Mesendoderm (in vitro differentiated cells): ENCODE measurements around the gene GRAP.

Source experiments
- DNase-seq: peaks from one replicate; pipeline ENCODE4 v3.0.0; 2013
- H2AK5ac ChIP-seq: 2 replicates; pipeline ENCODE4 v1.6.1; 2013; ENCODE audit warnings: low read length, inconsistent platforms
- H2BK120ac ChIP-seq: 2 replicates; pipeline ENCODE4 v1.6.1; 2013; ENCODE audit warnings: low read depth, mild to moderate bottlenecking, low read length, moderate library complexity, mixed read lengths
- H2BK15ac ChIP-seq: replicated peaks from 2 replicates; pipeline ENCODE4 v1.6.1; 2013; ENCODE audit warnings: low read depth, mild to moderate bottlenecking, moderate library complexity
- H2BK5ac ChIP-seq: 2 replicates; pipeline ENCODE4 v1.6.1; 2013; ENCODE audit warnings: low read length, inconsistent platforms
- H3K18ac ChIP-seq: 2 replicates; pipeline ENCODE4 v1.6.1; 2013; ENCODE audit warnings: mild to moderate bottlenecking, low read length, mixed read lengths
- H3K23ac ChIP-seq: one replicate; pipeline ENCODE4 v1.6.1; 2013; ENCODE audit warnings: low read length
- H3K27ac ChIP-seq: 2 replicates; pipeline ENCODE4 v1.5.1; 2013; ENCODE audit warnings: low read depth, mild to moderate bottlenecking, inconsistent platforms, low read length, moderate library complexity
- H3K27me3 ChIP-seq: 2 replicates; pipeline ENCODE4 v1.6.1; 2013; ENCODE audit warnings: low read length, control low read depth, mild to moderate bottlenecking, inconsistent platforms; ENCODE audit not compliant: insufficient read depth, poor library complexity
- H3K36me3 ChIP-seq: 2 replicates; pipeline ENCODE4 v1.6.1; 2013; ENCODE audit warnings: low read length, inconsistent platforms; ENCODE audit not compliant: control insufficient read depth, insufficient read depth
- H3K4ac ChIP-seq: one replicate; pipeline ENCODE4 v1.6.1; 2013; ENCODE audit warnings: low read depth, mild to moderate bottlenecking, low read length, moderate library complexity
- H3K4me1 ChIP-seq: 2 replicates; pipeline ENCODE4 v1.6.1; 2013; ENCODE audit warnings: low read depth, low read length, inconsistent platforms; ENCODE audit not compliant: control insufficient read depth
- H3K4me2 ChIP-seq: 2 replicates; pipeline ENCODE4 v1.6.1; 2013; ENCODE audit warnings: low read length
- H3K4me3 ChIP-seq: 2 replicates; pipeline ENCODE4 v1.5.1; 2013; ENCODE audit warnings: mild to moderate bottlenecking, low read length
- H3K56ac ChIP-seq: one replicate; pipeline ENCODE4 v1.6.1; 2013; ENCODE audit warnings: low read length
- H3K79me1 ChIP-seq: 2 replicates; pipeline ENCODE4 v1.6.1; 2013; ENCODE audit warnings: low read length, inconsistent platforms
- H3K79me2 ChIP-seq: 2 replicates; pipeline ENCODE4 v1.6.1; 2013; ENCODE audit warnings: mild to moderate bottlenecking, low read length; ENCODE audit not compliant: control insufficient read depth, insufficient read depth
- H3K9ac ChIP-seq: 2 replicates; pipeline ENCODE4 v1.6.1; 2013; ENCODE audit warnings: low read length, inconsistent platforms
- H4K5ac ChIP-seq: one replicate; pipeline ENCODE4 v1.6.1; 2013; ENCODE audit warnings: low read length
- H4K8ac ChIP-seq: one replicate; pipeline ENCODE4 v1.6.1; 2013; ENCODE audit warnings: low read depth, mild to moderate bottlenecking, control low read depth, low read length, moderate library complexity
- WGBS: extraction: QIAGEN DNeasy Blood & Tissue Kit; methylation state at CpG from one replicate; pipeline ENCODE4 v1.1.7; 2013; ENCODE audit warnings: low lambda C conversion rate, missing lambda C conversion rate; ENCODE audit not compliant: insufficient coverage; ENCODE audit errors: extremely low coverage; 5-methylcytosine and 5-hydroxymethylcytosine counted together

Gene GRAP

GRCh38 chr17:19000531-19001325 lies 46.0 kb downstream of the GRAP start:
- DNase-seq = no peak
- no peak overlapping the region for H2BK5ac ChIP-seq
- peaks cover 1% of the 10 kb centered on the region for H3K36me3 ChIP-seq
- no peak overlapping the region for H3K4me3 ChIP-seq
- H3K4me1 ChIP-seq = peaks cover 9% of the 10 kb centered on the region
- peak overlapping the region; percentile 15 for H3K56ac ChIP-seq
- H2BK15ac ChIP-seq = no peak overlapping the region
- peaks cover 29% of the 10 kb centered on the region for H3K79me1 ChIP-seq
- WGBS = no CpG with 5 or more reads among the region's 17 CpGs
- H3K27ac ChIP-seq = no peak overlapping the region
- no peak overlapping the region for H3K4me2 ChIP-seq
- H3K4ac ChIP-seq = no peak overlapping the region
- no peak overlapping the region for H3K9ac ChIP-seq
- no peak overlapping the region for H3K18ac ChIP-seq
- H4K8ac ChIP-seq = no peak overlapping the region
- H4K5ac ChIP-seq = no peak overlapping the region
- H3K27me3 ChIP-seq = no peaks in the 10 kb centered on the region
- no peak overlapping the region for H2AK5ac ChIP-seq
- H3K79me2 ChIP-seq = peaks cover 54% of the 10 kb centered on the region
- no peak overlapping the region for H2BK120ac ChIP-seq
- no peak overlapping the region for H3K23ac ChIP-seq

- Histone ChIP-seq H3K56ac (no peak overlapping the region), H3K79me2 (peaks cover 56% of the 10 kb centered on the region), H2BK120ac (no peak overlapping the region), H3K4ac (no peak overlapping the region), H2BK15ac (no peak overlapping the region), H3K79me1 (peaks cover 29% of the 10 kb centered on the region), H4K5ac (no peak overlapping the region), H3K4me3 (no peak overlapping the region), H3K18ac (no peak overlapping the region), H3K4me2 (no peak overlapping the region), H2AK5ac (no peak overlapping the region), H3K27ac (no peak overlapping the region), H2BK5ac (no peak overlapping the region), H4K8ac (no peak overlapping the region), H3K4me1 (peaks cover 6% of the 10 kb centered on the region), H3K23ac (no peak overlapping the region), H3K9ac (no peak overlapping the region), H3K27me3 (no peaks in the 10 kb centered on the region), H3K36me3 (peaks cover 1% of the 10 kb centered on the region)
- WGBS = no CpG with 5 or more reads among the region's 6 CpGs
- DNase-seq = no peak
Observed at GRCh38 chr17:18999911-19000310, 46.8 kb downstream of the GRAP start.

- Histone ChIP-seq H3K27ac (no peak overlapping the region), H3K79me1 (peaks cover 31% of the 10 kb centered on the region), H3K79me2 (peaks cover 61% of the 10 kb centered on the region), H3K36me3 (peaks cover 1% of the 10 kb centered on the region), H2BK15ac (no peak overlapping the region), H2AK5ac (no peak overlapping the region), H3K4me3 (no peak overlapping the region), H3K23ac (no peak overlapping the region), H4K8ac (no peak overlapping the region), H3K56ac (no peak overlapping the region), H3K9ac (no peak overlapping the region), H3K4ac (no peak overlapping the region), H4K5ac (no peak overlapping the region), H3K18ac (no peak overlapping the region), H2BK5ac (no peak overlapping the region), H3K4me2 (no peak overlapping the region), H3K4me1 (peaks cover 5% of the 10 kb centered on the region), H3K27me3 (no peaks in the 10 kb centered on the region), H2BK120ac (no peak overlapping the region)
- DNase-seq = no peak
- WGBS = no CpG with 5 or more reads among the region's 8 CpGs
Observed at GRCh38 chr17:18999394-18999793, 47.4 kb downstream of the GRAP start.

- H4K8ac ChIP-seq = no peak overlapping the region
- no peak overlapping the region for H3K18ac ChIP-seq
- peaks cover 37% of the 10 kb centered on the region for H3K79me1 ChIP-seq
- H3K27me3 ChIP-seq = no peaks in the 10 kb centered on the region
- no CpG with 5 or more reads among the region's 6 CpGs for WGBS
- no peak overlapping the region for H3K23ac ChIP-seq
- H3K4me3 ChIP-seq = no peak overlapping the region
- no peak overlapping the region for H3K4me2 ChIP-seq
- H3K4ac ChIP-seq = no peak overlapping the region
- no peak overlapping the region for H4K5ac ChIP-seq
- H2BK5ac ChIP-seq = no peak overlapping the region
- peaks cover 3% of the 10 kb centered on the region for H3K36me3 ChIP-seq
- no peak for DNase-seq
- H3K56ac ChIP-seq = no peak overlapping the region
- H2BK15ac ChIP-seq = no peak overlapping the region
- no peak overlapping the region for H2BK120ac ChIP-seq
- H3K79me2 ChIP-seq = peaks cover 64% of the 10 kb centered on the region
- H3K27ac ChIP-seq = no peak overlapping the region
- H2AK5ac ChIP-seq = no peak overlapping the region
- no peak overlapping the region for H3K9ac ChIP-seq
- peaks cover 2% of the 10 kb centered on the region for H3K4me1 ChIP-seq
Observed at GRCh38 chr17:18997650-18998196, 49.0 kb downstream of the GRAP start.

- H3K18ac ChIP-seq = no peak overlapping the region
- peaks cover 3% of the 10 kb centered on the region for H3K36me3 ChIP-seq
- WGBS = no CpG with 5 or more reads among the region's 2 CpGs
Observed at GRCh38 chr17:18996458-18996857, 50.3 kb downstream of the GRAP start.

More at GRCh38 chr17:18996458-18996857, 50.3 kb downstream of the GRAP start:
- Histone ChIP-seq H3K56ac (no peak overlapping the region), H3K4me3 (no peak overlapping the region), H3K4ac (no peak overlapping the region), H3K23ac (no peak overlapping the region), H3K9ac (no peak overlapping the region), H3K27ac (no peak overlapping the region), H4K5ac (no peak overlapping the region), H3K4me2 (no peak overlapping the region), H2AK5ac (no peak overlapping the region), H4K8ac (no peak overlapping the region), H3K27me3 (no peaks in the 10 kb centered on the region), H3K79me1 (peaks cover 36% of the 10 kb centered on the region), H2BK120ac (no peak overlapping the region), H3K4me1 (no peaks in the 10 kb centered on the region), H2BK15ac (no peak overlapping the region), H3K79me2 (peaks cover 52% of the 10 kb centered on the region), H2BK5ac (no peak overlapping the region)
- no peak for DNase-seq
